ENCODE results near the gene EBLN2.

EBLN2 gene

DNA sequence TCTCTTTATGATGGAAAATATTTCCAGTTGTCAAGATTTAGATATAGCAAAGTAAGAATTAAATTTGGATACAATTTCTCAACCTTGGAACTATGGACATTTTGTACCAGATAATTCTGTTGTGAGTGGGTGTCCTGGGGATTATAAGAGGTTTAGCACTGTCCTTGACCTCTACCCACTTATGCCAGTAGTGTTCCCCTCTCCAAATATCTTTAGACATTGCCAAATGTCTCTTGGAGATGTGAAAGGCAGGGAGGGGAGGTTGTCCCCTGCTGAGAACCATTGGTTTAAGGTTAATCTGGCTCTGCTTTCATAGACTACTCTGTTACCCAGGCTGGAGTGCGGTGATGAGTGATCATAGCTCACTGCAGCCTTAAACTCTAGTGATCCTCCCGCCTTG, at the start of gene EBLN2:
Gene EBLN2, plus strand, starts transcription at position 244 of the 400 bp plus-strand sequence. CDS start 423 bp downstream, outside the sequence.
- DNase-seq: no peak

DNA sequence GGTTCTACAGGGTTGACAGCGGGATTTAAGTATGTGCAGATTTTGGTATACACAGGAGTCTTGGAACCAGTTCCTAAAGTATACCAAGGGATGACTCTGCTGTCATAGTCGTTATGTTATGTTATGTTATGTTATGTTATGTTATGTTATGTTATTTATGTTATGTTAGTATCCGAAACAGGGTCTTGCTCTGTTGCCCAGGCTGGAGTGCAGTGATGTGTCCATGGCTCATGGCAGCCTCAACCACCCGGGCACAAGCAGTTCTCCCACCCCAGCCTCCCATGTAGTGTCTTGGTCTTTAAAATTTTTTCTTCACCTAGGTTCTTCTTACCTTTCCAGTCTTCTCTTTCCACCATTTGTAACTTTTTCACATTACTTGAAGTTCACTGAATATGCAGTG, 43.2 kb upstream of the EBLN2 start:
- DNase-seq: no peak

DNA sequence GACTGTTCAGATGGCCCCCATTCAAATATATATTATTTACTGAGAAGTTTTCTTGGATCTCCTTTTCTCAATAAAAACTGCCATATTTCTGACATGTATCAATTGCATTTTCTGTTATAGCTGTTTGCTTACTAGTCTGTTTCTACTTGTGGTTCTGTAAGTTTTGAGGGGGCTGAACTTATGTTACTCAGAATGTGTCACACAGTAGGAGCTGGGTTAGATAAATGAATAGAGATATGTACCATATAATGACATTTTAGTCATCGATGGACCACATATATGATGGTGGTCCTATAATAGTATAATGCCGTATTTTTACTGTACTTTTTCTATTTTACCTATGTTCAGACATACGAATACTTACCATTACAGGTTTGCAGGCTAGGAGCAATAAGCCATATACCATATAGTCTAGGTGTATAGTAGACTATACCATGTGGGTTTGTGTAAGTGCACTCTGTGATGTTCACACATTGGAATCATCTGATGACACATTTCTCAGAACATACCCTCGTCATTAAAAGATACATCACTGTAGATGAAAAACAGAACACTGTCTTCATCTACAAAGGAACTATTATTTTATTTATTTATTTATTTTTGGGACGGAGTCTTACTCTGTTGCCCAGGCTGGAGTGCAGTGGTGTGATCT, 42.5 kb upstream of the EBLN2 start:
- DNase-seq: no peak

DNA sequence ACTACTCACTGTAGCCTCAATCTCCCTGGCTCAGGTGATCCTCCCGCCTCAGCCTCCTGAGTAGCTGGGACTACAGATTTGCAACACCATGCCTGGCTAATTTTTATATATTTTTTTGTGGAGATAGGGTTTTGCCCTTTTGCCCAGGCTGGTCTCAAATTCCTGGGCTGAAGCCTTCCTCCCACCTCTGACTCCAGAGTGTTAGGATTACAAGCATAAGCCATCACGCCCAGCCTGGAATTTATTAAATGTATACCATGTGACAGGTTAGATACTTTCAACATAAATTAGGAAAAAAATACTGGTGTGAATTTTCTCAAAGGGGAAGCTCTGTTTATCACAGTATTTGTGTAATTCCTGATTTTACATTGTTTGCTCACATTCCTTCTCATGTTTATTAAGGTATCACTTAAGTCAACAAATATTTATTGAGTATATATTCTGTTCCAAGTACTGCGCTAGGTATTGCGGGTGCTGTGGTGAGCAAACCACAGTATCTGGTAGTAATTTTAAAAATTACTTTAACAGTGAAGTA, 40.1 kb upstream of the EBLN2 start:
- DNase-seq: no peak

DNA sequence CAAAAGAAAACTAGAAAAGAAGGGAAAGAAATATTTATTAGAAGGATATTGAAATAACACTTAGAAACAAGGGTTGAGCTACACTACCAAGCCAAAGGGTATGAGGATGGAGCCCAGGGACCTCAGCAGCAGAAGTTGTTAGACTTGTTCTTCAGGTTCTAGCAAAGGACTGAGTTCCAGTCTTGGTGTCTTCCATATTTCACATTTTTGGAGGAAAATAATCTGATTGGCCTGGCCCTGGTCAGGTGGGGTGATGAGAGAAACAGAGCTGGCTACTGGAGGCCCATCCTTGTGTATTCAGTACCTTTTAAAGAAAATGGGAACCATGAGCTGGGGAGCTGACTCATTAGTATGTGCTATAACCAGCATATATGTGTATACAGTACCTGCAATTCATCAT, 36.6 kb upstream of the EBLN2 start:
- DNase-seq: no peak

DNA sequence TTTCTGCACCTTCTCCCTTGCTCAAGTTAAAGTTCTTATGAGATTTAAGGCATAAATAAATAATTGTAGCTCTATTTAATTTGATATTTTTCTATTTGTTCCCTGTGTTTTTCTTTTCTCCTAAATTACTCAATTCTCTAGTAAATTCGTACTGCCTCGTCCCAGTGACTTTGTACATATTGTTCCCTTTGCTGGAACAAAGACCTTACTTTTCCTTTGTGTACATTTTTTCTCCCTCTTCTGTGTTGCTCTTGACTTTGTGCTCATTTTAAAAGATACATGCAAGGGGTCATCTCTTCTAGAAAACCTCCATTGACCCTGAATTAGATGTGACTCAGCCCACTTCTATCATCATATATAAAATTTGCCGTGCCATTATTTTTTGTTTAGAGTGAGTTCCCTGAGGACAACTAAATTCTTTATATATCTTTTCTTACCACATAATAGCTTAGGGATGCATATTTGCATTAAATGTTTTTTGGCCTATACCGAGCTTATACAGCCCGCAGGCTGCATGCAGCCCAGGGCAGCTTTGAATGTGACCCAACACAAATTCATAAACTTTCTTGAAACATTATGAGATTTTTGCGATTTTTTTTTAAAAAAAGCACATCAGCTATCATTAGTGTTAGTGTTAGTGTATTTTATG, 35.2 kb upstream of the EBLN2 start:
- DNase-seq: no peak

DNA sequence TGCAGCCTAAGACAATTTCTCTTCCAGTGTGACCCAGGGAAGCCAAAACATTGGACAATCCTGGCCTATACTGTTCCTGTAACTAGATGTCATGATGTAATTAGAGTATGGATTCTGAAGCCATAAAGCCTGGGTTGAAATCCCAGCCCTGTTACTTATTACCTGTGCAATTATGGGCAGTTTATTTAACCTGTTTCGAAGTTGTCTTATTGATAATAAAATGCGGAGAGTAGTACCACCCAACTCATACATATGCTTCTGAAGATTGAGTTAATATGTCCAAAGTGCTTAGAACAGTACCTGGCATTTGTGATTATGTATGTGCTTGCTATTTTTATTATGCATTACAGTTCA, 34.7 kb upstream of the EBLN2 start:
- no peak for DNase-seq

DNA sequence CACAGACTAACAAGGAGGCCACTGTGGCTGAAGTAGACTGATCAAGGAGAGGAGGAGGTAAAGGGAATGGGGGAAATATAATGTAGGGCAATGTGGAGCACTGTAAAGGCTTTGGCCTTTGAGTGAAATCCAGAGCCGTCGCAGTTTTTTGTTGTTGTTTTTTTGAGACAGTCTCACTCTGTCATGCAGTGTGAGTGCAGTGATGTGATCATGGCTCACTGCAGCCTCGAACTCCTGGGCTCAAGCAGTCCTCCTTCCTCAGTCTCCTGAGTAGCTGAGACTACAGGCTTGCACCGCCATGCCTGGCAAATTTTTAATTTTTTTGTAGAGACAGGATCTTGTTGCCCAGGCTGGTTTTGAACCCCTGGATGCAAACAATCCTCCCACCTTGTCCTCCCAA, 32.7 kb upstream of the EBLN2 start:
- DNase-seq: no peak

DNA sequence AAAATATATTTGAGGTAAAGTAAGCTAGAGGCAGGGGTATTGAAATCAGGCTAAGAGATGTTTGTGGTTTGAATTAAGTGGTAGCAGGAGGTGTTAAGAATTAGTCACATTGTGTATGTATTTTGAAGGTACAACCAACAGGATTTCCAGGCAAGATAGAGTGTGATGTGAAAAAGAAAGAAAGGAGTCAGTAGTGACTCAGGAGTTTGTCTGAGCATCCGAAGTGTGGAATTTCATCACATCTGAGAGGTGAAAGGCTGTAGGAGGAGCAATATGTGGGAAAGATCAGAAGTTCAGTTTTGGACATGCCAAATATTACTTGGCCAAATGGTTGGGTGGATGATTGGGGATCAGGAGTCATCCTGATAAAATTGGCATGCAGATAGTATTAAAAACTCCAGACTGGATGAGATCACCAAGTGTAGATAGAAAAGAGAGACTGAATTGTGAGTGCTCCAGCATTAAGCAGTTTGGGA, 32.1 kb upstream of the EBLN2 start:
- DNase-seq: no peak

DNA sequence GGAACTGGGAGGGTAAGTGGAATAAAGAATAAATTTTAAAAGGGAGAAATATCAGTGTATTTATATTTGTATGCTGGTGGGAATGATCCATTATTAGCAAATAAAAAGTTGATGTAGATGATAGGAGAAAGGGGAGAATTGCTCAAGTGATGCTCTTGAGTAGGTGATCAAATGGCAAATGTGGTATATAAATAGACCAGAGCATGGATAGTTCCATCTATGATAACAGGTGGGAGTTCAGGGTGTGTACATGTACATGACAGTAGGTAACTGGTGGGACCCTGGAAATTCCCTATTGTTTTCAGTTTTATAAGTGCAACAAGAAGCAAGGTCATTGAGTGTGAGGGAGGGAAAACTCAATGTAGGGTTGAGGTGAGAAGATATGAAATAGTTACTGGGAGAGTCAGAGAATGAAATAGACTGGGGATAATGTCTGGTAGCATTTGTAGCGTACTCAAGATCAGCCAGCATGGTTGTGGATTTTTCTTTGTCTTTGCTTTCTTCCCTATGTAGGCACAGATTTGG, 31.3 kb upstream of the EBLN2 start:
- no peak for DNase-seq

DNA sequence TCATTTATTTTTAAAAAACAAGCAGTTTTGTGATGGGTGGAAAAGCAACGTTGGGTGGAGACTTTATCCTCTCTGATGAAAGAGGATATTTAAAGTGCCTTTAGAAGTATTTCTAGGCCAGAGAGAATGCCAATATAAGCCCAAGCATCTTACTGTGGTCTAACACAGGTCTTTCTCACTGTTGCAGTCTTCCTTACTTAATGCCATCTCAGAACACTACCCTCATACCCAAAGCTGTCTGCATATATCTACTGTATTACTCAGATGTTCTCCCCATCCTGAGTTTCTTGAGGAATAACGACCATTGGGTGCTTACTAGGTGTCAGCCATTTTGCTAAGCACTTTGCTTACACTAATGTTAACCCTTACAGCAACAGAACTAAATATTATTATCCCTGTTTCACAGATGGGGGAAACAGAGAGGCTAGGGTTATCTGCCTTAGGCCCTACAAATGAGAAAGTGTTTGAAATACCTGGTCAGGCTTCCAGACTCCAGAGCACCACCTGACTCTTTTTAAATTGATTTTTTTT, 29.8 kb upstream of the EBLN2 start:
- no peak for DNase-seq

DNA sequence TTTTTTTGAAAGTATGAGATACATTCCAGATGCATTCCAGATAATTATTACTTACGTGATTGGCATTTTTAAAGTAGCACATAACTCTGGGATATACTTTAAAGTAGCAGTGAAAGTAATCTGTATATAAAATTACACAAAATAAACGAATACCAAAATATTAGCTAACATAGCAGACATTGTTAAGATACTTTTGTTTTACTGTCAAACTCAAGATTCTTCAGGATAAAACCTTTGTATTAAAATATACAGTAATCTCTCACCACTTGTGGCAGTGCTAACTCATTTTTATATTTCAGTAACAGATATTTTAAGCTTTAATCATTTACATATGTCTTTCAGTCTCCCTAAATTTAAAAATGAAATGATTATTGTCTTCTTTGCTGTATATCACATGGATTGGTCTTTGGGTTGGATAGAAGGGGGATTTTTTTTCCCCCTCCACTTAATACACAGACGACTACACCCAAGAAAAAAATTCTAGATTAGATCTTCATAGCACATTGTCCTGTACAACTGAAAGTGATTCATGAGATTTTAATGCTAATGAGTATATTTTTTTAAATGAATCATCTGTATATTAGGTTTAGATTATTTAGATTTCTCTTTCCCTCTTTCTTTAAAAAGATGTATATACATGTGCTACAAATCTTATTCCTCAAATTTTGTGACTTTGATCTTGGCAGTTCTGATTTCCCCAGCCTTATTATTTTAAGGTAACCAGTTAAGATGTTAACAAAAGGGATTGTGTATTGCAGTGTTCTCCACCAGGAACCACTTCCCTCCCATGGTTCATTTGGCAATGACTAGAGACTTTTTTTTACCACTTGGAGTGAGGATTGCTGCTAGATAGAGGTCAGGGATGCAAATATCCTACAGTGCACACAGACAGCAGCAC, 24.5 kb upstream of the EBLN2 start:
- no peak for DNase-seq

DNA sequence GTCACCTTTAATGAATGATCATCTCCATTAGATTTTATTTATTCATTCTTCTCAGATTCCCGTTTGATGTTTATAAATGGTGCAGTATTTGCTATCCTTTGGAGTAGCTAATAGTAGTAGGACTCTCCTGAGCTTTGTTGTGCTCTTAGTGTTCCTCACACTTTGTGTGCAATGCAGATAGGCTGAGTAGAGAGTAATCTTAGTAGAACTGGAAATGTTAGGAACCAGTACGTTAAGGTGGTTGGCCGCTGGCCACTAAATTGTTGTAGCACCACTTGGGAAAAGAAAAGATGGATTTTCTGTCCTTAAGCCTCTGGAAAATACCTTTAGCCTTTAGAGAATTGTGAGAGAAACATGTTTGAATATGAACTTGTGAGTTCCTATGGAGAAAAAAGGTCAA, 19.9 kb upstream of the EBLN2 start:
- no peak for DNase-seq

DNA sequence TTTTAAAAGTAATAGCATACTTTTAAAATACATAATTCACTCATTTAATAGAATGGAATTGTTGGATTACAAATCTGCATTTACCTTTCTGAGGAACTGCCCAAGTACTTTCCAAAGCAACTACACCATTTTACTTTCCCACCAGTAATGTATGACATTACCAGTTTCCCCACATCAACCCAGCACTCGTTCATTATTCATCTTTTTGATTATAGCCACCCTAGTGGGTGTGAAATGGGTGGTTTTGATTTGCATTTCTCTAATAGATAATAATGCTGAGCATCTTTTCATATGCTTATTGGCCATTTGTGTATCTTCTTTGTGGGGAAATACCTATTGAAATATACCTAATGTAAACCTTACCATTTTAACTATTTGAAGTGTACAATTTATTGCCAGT, 18.0 kb upstream of the EBLN2 start:
- DNase-seq: no peak

DNA sequence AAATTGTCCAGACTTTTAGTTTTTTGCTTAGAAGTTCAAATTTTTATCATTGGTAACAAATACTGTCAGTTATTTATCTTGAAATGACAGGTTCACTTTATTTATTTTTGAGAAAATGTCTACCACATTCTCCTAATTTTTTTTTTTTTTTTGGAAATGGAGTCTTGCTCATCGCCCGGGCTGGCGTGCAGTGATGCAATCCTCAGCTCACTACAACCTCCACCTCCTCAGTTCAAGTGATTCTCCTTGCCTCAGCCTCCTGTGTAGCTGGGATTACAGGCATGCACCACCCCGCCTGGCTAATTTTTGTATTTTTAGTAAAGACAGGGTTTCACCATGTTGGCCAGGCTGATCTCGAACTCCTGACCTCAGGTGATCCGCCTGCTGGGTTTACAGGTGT, 16.1 kb upstream of the EBLN2 start:
- DNase-seq: no peak

DNA sequence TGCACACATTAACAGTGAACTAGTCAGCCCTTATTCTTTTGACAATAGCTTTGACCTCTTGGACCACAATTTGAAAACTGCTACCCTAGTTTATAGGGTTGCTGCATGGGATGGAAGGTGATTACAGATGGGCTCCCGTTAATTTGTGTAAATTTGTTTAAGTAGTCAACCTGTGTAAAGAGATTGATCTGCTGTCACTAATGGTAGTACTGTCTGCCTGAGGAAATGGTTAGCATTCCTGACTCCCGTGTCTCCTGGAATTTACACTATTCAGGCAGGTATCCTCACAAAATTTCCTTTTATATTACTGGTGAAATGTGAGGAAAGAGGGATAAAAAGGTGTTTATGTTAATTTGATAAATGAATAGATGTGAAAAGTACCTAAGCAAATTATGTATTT, 15.3 kb upstream of the EBLN2 start:
- DNase-seq: no peak

DNA sequence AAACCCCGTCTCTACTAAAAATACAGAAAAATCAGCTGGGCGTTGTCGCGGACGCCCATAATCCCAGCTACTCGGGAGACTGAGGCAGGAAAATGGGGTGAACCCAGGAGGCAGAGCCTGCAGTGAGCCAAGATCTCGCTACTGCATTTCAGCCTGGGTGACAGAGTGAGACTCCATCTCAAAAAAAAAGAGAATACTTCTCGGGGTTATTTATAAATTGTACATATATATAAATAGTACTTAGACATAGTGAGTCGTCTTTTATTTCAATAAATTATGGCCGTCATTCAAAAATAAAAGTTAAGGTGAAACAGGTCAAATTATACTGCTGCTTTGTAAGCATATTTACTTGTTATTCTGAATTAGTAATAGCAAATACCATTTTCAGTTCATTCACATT, 12.1 kb upstream of the EBLN2 start:
- no peak for DNase-seq

DNA sequence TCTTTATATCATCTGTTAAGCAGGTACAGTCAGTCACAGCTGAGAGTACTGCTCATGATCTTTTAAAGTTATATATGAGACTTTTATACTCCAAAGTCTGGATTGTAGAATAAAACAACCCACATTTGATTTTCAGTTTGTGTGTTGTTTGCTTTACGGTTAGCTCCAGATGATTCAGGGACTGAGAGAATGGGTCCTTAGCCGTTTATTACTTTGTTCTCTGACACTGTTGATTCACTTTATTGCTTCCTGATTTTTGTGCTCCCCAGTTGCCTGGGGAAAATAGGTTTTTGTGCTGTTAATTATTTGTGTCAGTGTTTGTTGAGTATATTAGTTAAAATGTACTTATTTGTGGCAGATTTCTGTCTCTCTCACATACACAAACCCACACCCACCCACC, 8.6 kb upstream of the EBLN2 start:
- no peak for DNase-seq

DNA sequence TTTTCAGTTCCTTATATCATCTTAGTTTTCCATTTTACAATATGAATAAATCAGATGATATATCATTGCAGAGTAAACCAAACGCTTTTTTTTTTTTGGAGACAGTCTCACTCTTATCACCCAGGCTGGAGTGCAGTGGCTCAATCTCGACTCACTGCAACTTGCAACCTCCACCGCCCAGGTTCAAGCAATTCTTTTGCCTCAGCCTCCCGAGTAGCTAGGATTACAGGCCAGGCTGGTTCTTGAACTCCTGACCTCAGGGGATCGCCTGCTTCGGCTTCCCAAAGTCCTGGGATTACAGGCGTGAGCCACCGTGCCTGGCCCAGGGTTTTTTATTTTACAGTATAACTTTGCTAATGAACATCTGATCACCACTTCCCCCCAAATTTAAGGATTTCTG, 5.9 kb upstream of the EBLN2 start:
- no peak for DNase-seq

DNA sequence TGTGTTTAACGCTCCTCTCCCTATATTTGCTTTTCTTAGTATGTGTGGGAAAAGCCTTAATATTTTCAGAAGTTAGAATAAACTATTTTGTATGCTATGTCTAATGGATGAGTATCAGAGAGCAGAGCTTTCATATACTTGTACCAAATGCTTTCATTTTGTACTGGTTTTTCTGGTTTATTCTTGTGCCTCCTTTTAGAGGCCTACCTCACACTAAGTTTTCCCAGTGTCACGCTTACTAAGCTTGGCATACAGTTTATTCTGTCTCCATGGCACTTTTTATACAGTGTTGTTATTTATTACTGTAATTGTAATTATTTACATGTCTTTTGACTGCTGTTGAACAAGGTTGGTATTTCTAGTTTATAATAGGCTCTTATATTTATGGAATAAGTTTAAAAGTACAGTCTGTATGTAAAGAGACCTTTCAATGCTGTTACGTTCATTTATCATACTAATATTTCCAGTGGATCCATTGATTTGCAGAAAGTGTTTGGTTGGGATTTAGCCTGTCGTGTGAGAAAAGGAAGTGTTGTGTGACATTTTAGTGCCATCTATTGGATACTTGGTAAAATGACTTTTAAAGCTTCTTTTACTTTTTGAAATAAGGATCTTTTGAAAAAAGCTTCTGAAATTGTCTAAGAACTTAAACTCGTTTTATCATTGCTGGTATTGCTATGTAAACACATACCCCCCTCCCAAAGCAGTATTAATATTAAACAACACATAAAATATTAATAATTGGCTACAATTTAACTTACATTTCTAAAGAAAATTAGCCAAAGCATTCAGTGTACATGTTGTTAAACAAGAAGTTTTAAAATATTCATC, 5.2 kb upstream of the EBLN2 start:
- DNase-seq: no peak

DNA sequence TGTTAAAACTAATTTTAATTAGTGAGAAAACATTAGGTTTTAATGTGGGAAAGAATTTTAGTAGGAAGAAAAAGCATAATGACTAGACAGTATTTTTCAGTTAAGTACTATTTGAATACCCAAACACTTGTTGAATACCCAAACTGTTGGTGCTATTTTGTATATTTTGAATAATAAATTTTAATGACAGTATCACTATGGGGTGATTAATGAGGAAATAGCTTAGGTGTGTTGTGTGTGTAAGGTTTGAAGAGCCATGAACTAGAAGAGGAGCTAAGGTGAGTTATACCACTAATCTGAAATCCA, 4.7 kb upstream of the EBLN2 start:
- DNase-seq: no peak

DNA sequence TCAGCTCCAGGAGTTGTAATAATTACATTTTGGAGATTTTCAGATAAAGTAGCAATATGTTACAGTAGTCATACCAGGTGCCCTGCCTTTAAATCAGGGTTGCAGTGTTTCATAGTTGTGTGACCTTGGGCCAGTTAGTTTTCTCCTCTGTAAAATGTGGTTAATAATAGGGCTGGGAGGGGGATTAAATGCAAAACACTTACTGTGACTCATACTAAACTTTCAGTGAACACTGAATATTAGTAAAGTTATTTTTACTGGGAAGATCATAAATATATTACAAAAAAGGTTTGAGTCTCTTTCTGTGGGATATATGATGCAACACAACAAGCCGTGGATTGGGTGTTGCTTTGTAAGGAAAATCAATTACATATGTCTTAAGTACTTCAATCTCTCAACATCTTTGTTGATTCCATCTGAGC, 1.1 kb upstream of the EBLN2 start:
- DNase-seq: no peak
